ENCODE measurements around the gene LRG1. TPM values are rescaled to one million over a fixed set of nuclear protein-coding genes. Genes with fewer than 3 reads are reported as not detected.

The LRG1 gene
- polyA plus RNA-seq, 1 donor from 2014 or later: not detected

GRCh38 chr19:4541114-4541805, 1.4 kb upstream of the LRG1 start:
- Histone ChIP-seq H2AFZ (ENCODE audit: low read depth, low read length) (no peak overlapping the region), H3K79me2 (replicated peaks; ENCODE audit: insufficient read depth, low read length) (no peaks in the 10 kb centered on the region), H3K27ac (ENCODE audit: low read length) (no peak overlapping the region), H4K20me1 (ENCODE audit: insufficient read depth) (no peaks in the 10 kb centered on the region), H3K9ac (ENCODE audit: low read length) (no peak overlapping the region), H3F3A (ENCODE audit: insufficient read depth, low read length, poor library complexity, severe bottlenecking) (no peaks in the 10 kb centered on the region), H3K4me3 (ENCODE audit: low read length) (no peak overlapping the region), H3K9me3 (ENCODE audit: low read length) (no peaks in the 10 kb centered on the region), H3K9me2 (ENCODE audit: insufficient read depth, low read length) (no peaks in the 10 kb centered on the region), H3K27me3 (ENCODE audit: insufficient read depth, low read depth, low read length) (no peaks in the 10 kb centered on the region), H3K4me2 (ENCODE audit: low read length) (no peak overlapping the region), H3K36me3 (ENCODE audit: insufficient read depth, low read length) (no peaks in the 10 kb centered on the region)
- TF ChIP-seq EP300 (conservative IDR thresholded peaks at IDR 0.05; ENCODE audit: poor library complexity, severe bottlenecking) (no peak), MXI1 (conservative IDR thresholded peaks at IDR 0.05; ENCODE audit: poor library complexity, severe bottlenecking) (no peak), POLR2AphosphoS5 (IDR thresholded peaks at IDR 0.05) (no peak), CTCF (IDR thresholded peaks at IDR 0.05; ENCODE audit: poor library complexity, severe bottlenecking) (no peak), EZH2 (IDR thresholded peaks at IDR 0.05; ENCODE audit: borderline replicate concordance, insufficient read depth, low read length, poor library complexity, severe bottlenecking) (no peak), REST (IDR thresholded peaks at IDR 0.05; ENCODE audit: borderline replicate concordance) (no peak), SMC3 (conservative IDR thresholded peaks at IDR 0.05; ENCODE audit: poor library complexity) (no peak), TAF1 (IDR thresholded peaks at IDR 0.05; ENCODE audit: low read depth) (no peak), RAD21 (conservative IDR thresholded peaks at IDR 0.05) (no peak)

- no peak overlapping the region for H2AFZ ChIP-seq (ENCODE audit: low read depth, low read length)
- H3K27me3 ChIP-seq (ENCODE audit: insufficient read depth, low read depth, low read length): no peaks in the 10 kb centered on the region
- H3K36me3 ChIP-seq (ENCODE audit: insufficient read depth, low read length): no peaks in the 10 kb centered on the region
- H3K79me2 ChIP-seq (replicated peaks; ENCODE audit: insufficient read depth, low read length): no peaks in the 10 kb centered on the region
- H3K27ac ChIP-seq (ENCODE audit: low read length): no peak overlapping the region
- no peaks in the 10 kb centered on the region for H3K9me3 ChIP-seq (ENCODE audit: low read length)
- no peaks in the 10 kb centered on the region for H3K9me2 ChIP-seq (ENCODE audit: insufficient read depth, low read length)
- H3K9ac ChIP-seq (ENCODE audit: low read length): no peak overlapping the region
- no peaks in the 10 kb centered on the region for H3F3A ChIP-seq (ENCODE audit: insufficient read depth, low read length, poor library complexity, severe bottlenecking)
- no peak overlapping the region for H3K4me2 ChIP-seq (ENCODE audit: low read length)
- no peak for TF ChIP-seq REST (IDR thresholded peaks at IDR 0.05; ENCODE audit: borderline replicate concordance)
- no peak for TF ChIP-seq SMC3 (conservative IDR thresholded peaks at IDR 0.05; ENCODE audit: poor library complexity)
- no peak for TF ChIP-seq EP300 (conservative IDR thresholded peaks at IDR 0.05; ENCODE audit: poor library complexity, severe bottlenecking)
- TF ChIP-seq MXI1 (conservative IDR thresholded peaks at IDR 0.05; ENCODE audit: poor library complexity, severe bottlenecking): no peak
- no peak for TF ChIP-seq EZH2 (IDR thresholded peaks at IDR 0.05; ENCODE audit: borderline replicate concordance, insufficient read depth, low read length, poor library complexity, severe bottlenecking)
- no peak for TF ChIP-seq CTCF (IDR thresholded peaks at IDR 0.05; ENCODE audit: poor library complexity, severe bottlenecking)
- no peak for TF ChIP-seq RAD21 (conservative IDR thresholded peaks at IDR 0.05)
- no peak for TF ChIP-seq TAF1 (IDR thresholded peaks at IDR 0.05; ENCODE audit: low read depth)
- no peak for TF ChIP-seq POLR2AphosphoS5 (IDR thresholded peaks at IDR 0.05)
- H4K20me1 ChIP-seq (ENCODE audit: insufficient read depth): no peaks in the 10 kb centered on the region
- H3K4me3 ChIP-seq (ENCODE audit: low read length): no peak overlapping the region
Measured at GRCh38 chr19:4539169-4539692, 605 bp downstream of the LRG1 start.

Measured in neural cell (in vitro differentiated cells).